Stimulated activated CD8-positive, alpha-beta memory T cell treated with anti-CD3 and anti-CD28 coated beads, Interleukin-7, amount 100 ng/mL, for 4 hours (primary cell): ENCODE measurements around the gene CD79A.

Source experiments
- DNase-seq, 2 donors: peaks; one replicate each; pipeline ENCODE4 v3.0.0-alpha.2; 2020; ENCODE audit warnings: low read depth in 2 of 2

CD79A gene

GRCh38 chr19:41876847-41877832 lies at the start of gene CD79A:
CD79A (plus strand) TSS chr19:41877279; CDS start chr19:41877305, 26 bp downstream.
- no peak for DNase-seq

- DNase-seq: no peak
Measured at GRCh38 chr19:41837981-41838708, 38.9 kb upstream of the CD79A start.

- DNase-seq: no peak
Measured at GRCh38 chr19:41839211-41839610, 37.9 kb upstream of the CD79A start.

- DNase-seq: no peak
Measured at GRCh38 chr19:41843371-41843770, 33.7 kb upstream of the CD79A start.

GRCh38 chr19:41844601-41845000 lies 32.5 kb upstream of the CD79A start, which contains the start of gene LYPD4:
LYPD4 (minus strand) TSS chr19:41844683; CDS start chr19:41839285, 5,398 bp downstream.
- DNase-seq: no peak

- no peak for DNase-seq
Measured at GRCh38 chr19:41845001-41845050, 32.3 kb upstream of the CD79A start, which contains the start of gene DMRTC2. DMRTC2 (plus strand) TSS chr19:41845042; CDS start chr19:41847429, 2,387 bp downstream.

GRCh38 chr19:41845051-41845590 lies 32.0 kb upstream of the CD79A start:
- no peak for DNase-seq

GRCh38 chr19:41847351-41848105 lies 29.6 kb upstream of the CD79A start:
- no peak for DNase-seq

GRCh38 chr19:41848666-41849065 lies 28.4 kb upstream of the CD79A start:
- no peak for DNase-seq

GRCh38 chr19:41849067-41849466 lies 28.0 kb upstream of the CD79A start:
- DNase-seq: no peak

- no peak for DNase-seq
Measured at GRCh38 chr19:41850381-41850780, 26.7 kb upstream of the CD79A start.

GRCh38 chr19:41851456-41851855 lies 25.6 kb upstream of the CD79A start:
- DNase-seq: no peak

- DNase-seq: no peak
Measured at GRCh38 chr19:41853344-41853743, 23.7 kb upstream of the CD79A start.

- no peak for DNase-seq
Measured at GRCh38 chr19:41853768-41854167, 23.3 kb upstream of the CD79A start.

GRCh38 chr19:41859213-41859617 lies 17.9 kb upstream of the CD79A start:
- DNase-seq: no peak

- peak; percentile 95 to 97 for DNase-seq
Measured at GRCh38 chr19:41859618-41860418, 17.3 kb upstream of the CD79A start, which contains the start of gene RPS19. RPS19 (plus strand) TSS chr19:41860255; CDS start chr19:41860775, 520 bp downstream.

GRCh38 chr19:41860419-41861115 lies 16.5 kb upstream of the CD79A start:
- no peak for DNase-seq

- DNase-seq: no peak
Measured at GRCh38 chr19:41861116-41861768, 15.8 kb upstream of the CD79A start.

GRCh38 chr19:41861846-41862245 lies 15.2 kb upstream of the CD79A start:
- DNase-seq: no peak

- no peak for DNase-seq
Measured at GRCh38 chr19:41862445-41862986, 14.6 kb upstream of the CD79A start.
